Ascending aorta (tissue), 2 donors: ENCODE measurements around the gene TRABD2A. TPM values are rescaled to one million over a fixed set of nuclear protein-coding genes. Genes with fewer than 3 reads are reported as not detected.

Source experiments
- DNase-seq, 2 donors: peaks; one replicate each; pipeline ENCODE4 v3.0.0-alpha.2; 2019; ENCODE audit warnings: low spot score in 2 of 2
- H3K27ac ChIP-seq, 2 donors: fragments of 200-600 bp; sonication (generic); one replicate each; pipeline ENCODE4 v1.5.1; 2016 to 2017; ENCODE audit warnings: mild to moderate bottlenecking in 1 of 2
- H3K27me3 ChIP-seq: fragments of 200-600 bp; sonication (generic); one replicate; pipeline ENCODE4 v1.5.1; 2017
- H3K36me3 ChIP-seq, 2 donors: fragments of 200-600 bp; sonication (generic); one replicate each; pipeline ENCODE4 v1.5.1; 2016
- H3K4me1 ChIP-seq, 2 donors: fragments of 200-600 bp; sonication (generic); one replicate each; pipeline ENCODE4 v1.5.1; 2016 to 2017; ENCODE audit warnings: mild to moderate bottlenecking in 1 of 2
- H3K4me3 ChIP-seq, 2 donors: fragments of 200-600 bp; sonication (generic); one replicate each; pipeline ENCODE4 v1.5.1; 2016 to 2017; ENCODE audit warnings: mild to moderate bottlenecking in 1 of 2
- H3K9me3 ChIP-seq, 2 donors: fragments of 200-600 bp; sonication (generic); one replicate each; pipeline ENCODE4 v1.5.1; 2016
- intact Hi-C: fragments of 100-400 bp; cut with DNase I; formaldehyde crosslinking; loops from one replicate; pipeline ENCODE4 v1.15.1; 2023
- total RNA-seq: library from RNA; depleted of rRNA; stranded (reverse); fragments of >200 nt; gene quantifications from one replicate; pipeline ENCODE4 v1.1.0, GENCODE V29; 2016
- TF ChIP-seq, protein P1 (sequence below), 3 experiments: fragments of 200-600 bp in 2 of 3; fragments of 450-650 bp in 1 of 3; sonication (generic) in 2 of 3; IDR thresholded peaks; one replicate each; pipeline ENCODE4 v1.5.1; 2016 to 2019; ENCODE audit warnings: antibody characterized with exemption in 3 of 3, mild to moderate bottlenecking in 1 of 3, moderate library complexity in 1 of 3

The TRABD2A gene
- total RNA-seq, 1 donor from 2014 or later: 1.1 TPM

DNA sequence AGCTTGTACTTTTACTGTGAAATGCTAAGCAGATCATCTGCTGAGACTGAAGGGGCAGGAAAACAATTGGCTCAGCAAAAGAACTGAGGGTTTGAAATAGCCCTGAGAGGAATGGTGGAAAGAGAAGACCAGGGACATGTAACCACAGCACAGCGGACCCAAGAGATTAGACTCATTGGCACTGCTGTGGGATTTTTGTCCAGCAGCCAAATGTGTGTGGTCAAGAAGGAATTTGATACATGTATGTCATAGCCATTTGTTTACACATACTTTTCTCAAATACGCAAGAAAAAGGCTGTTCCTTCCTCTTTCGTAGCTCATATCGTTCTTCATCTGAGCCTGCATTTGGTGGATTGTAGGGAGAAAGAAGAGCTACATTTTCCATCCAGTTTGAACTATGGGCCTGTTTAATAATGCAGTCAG, 73.8 kb downstream of the TRABD2A start:
- DNase-seq: no peak
- H3K4me3 ChIP-seq: no peak overlapping the region
- H3K4me1 ChIP-seq: peaks cover 0 to 6% of the 10 kb centered on the region in 2 donors
- H3K27me3 ChIP-seq: no peaks in the 10 kb centered on the region
- no peaks in the 10 kb centered on the region for H3K36me3 ChIP-seq
- no peaks in the 10 kb centered on the region for H3K9me3 ChIP-seq
- TF ChIP-seq, protein P1, sequence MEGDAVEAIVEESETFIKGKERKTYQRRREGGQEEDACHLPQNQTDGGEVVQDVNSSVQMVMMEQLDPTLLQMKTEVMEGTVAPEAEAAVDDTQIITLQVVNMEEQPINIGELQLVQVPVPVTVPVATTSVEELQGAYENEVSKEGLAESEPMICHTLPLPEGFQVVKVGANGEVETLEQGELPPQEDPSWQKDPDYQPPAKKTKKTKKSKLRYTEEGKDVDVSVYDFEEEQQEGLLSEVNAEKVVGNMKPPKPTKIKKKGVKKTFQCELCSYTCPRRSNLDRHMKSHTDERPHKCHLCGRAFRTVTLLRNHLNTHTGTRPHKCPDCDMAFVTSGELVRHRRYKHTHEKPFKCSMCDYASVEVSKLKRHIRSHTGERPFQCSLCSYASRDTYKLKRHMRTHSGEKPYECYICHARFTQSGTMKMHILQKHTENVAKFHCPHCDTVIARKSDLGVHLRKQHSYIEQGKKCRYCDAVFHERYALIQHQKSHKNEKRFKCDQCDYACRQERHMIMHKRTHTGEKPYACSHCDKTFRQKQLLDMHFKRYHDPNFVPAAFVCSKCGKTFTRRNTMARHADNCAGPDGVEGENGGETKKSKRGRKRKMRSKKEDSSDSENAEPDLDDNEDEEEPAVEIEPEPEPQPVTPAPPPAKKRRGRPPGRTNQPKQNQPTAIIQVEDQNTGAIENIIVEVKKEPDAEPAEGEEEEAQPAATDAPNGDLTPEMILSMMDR (IDR thresholded peaks at IDR 0.05): no peak
- H3K27ac ChIP-seq: no peak overlapping the region
- intact Hi-C loops: no loop called here

DNA sequence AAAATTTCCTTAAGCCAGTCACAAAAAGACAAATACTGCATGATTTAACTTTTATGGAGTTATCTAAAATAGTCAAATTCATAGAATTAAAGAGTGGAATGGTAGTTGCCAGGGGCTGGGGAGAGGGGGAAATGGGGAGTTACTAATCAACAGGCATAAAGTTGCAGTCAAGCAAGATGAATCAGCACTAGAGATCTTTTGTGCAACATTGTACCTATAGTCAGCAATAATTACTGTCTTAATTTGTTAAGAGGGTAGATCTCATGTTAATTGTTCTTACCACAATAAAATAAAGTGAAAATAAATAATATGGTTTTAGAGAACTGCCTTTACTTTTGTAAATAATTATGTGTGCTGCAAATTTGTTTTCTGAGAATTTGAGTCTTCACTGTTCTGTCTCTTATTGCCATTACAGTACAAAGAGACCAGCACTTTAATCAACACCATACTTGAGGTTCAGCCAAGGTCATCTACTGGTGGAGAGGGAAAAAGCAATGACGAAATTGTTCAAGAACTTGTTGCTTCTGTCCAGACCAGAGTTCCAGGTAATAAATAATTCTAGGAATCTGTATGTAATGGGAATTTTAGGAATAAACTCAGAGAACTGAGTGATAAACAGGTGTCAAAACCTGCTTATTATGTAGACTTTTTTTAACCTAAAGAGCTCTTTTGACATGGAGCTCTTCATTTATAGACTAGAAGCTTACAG, 75.5 kb downstream of the TRABD2A start:
- Histone ChIP-seq H3K4me1 (peaks cover 0 to 6% of the 10 kb centered on the region in 2 donors), H3K27ac (no peak overlapping the region), H3K27me3 (no peaks in the 10 kb centered on the region), H3K4me3 (no peak overlapping the region), H3K36me3 (no peaks in the 10 kb centered on the region), H3K9me3 (no peaks in the 10 kb centered on the region)
- no peak for DNase-seq
- TF ChIP-seq, protein P1 (IDR thresholded peaks at IDR 0.05): no peak
- intact Hi-C loops: no loop called here

DNA sequence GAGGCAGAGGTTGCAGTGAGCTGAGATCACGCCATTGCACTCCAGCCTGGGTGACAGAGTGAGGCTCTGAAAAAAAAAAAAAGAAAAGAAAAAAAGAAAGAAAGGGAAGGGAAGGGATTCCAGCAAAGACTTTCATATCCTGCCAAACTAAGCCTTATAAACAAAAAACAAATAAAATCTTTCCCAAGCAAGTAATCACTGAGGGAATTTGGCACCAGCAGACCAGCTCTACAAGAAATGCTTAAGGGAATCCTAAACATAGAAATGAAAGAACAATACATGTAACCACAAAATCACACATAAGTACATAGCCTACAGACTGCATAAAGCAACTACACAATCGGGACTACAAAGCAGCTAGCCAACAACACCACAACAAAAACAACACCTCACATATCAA, 79.1 kb downstream of the TRABD2A start:
- no peaks in the 10 kb centered on the region for H3K27me3 ChIP-seq
- no peaks in the 10 kb centered on the region for H3K9me3 ChIP-seq
- no peak overlapping the region for H3K27ac ChIP-seq
- no peaks in the 10 kb centered on the region for H3K36me3 ChIP-seq
- H3K4me3 ChIP-seq: no peak overlapping the region
- TF ChIP-seq, protein P1 (IDR thresholded peaks at IDR 0.05): no peak
- peaks cover 0 to 2% of the 10 kb centered on the region in 2 donors for H3K4me1 ChIP-seq
- no peak for DNase-seq
- intact Hi-C loops: no loop called here

DNA sequence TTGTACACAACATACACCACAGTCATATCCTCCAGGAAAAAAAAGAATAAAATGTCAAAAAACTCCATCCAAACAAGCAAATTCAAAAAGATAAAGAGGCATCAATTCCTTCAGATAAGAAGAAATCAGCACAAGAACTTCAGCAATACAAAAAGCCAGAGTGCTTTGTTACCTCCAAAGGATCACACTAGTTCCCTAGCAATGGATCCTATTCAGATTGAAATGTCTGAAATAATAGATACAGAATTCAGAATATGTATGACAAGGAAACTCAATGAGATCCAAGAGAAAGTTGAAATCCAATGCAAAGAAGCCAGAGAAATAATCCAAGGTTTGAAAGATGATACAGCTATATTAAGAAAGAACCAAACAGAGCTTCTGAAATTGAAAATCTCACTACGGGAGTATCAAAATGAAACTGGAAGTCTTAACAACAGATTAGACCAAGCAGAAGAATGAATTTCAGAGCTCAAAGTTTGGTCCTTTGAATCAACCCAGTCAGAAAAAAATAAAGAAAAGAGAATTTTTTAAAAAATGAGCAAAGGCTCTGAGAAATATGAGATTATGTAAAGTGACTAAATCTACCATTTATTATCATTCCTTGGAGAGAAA, 80.6 kb downstream of the TRABD2A start:
- no peaks in the 10 kb centered on the region for H3K36me3 ChIP-seq
- no peaks in the 10 kb centered on the region for H3K27me3 ChIP-seq
- TF ChIP-seq, protein P1 (IDR thresholded peaks at IDR 0.05): no peak
- no peaks in the 10 kb centered on the region for H3K9me3 ChIP-seq
- H3K4me3 ChIP-seq: no peak overlapping the region
- H3K4me1 ChIP-seq: no peaks in the 10 kb centered on the region
- no peak for DNase-seq
- intact Hi-C loops: no loop called here
- H3K27ac ChIP-seq: no peak overlapping the region

DNA sequence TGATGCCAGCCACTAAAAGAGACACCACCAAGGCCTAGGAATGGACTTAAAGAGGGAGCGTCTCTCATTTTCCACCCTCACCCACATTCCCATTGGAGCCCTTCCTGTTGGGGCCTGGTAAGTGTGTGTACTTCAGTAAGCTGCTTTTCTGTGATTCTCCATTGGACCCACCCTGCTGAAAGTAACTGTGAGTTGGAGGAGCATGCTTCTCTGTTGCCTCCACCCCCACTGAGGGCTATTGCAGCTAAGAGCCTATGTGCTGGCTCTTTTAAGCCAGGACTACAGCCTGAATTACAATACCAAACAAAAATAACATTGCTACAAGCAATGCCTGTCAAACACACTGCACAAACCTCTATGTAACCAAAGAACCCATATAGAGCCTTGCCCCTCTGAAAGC, 81.1 kb downstream of the TRABD2A start:
- Histone ChIP-seq H3K27ac (no peak overlapping the region), H3K9me3 (no peaks in the 10 kb centered on the region), H3K4me3 (no peak overlapping the region), H3K36me3 (no peaks in the 10 kb centered on the region), H3K4me1 (no peaks in the 10 kb centered on the region), H3K27me3 (no peaks in the 10 kb centered on the region)
- DNase-seq: no peak
- intact Hi-C loops: no loop called here
- TF ChIP-seq, protein P1 (IDR thresholded peaks at IDR 0.05): no peak
